AG09309 (cell line): ENCODE data around the gene RALA.
A peak's percentile ranks its signal among the peaks of the same experiment; 100 is the strongest.

ENCODE experiments used
- DNase-seq: peaks from one replicate; pipeline ENCODE4 v3.0.0-alpha.2; 2010; ENCODE audit warnings: low read depth
- H3K4me3 ChIP-seq: 2 replicates; pipeline ENCODE4 v1.5.1; 2011; ENCODE audit warnings: mild to moderate bottlenecking, low read depth, low read length, moderate library complexity; ENCODE audit not compliant: control insufficient read depth
- TF ChIP-seq, protein P1 (sequence below): IDR thresholded peaks from 2 replicates; pipeline ENCODE4 v1.5.1; 2011; ENCODE audit warnings: mild to moderate bottlenecking, low read depth, low read length, inconsistent platforms; ENCODE audit not compliant: insufficient read depth, control insufficient read depth; ENCODE audit errors: missing control alignments

Gene RALA

GRCh38 chr7:39587393-39587792 is 36.0 kb upstream of the RALA start:
- DNase-seq: no peak
- TF ChIP-seq, protein P1, sequence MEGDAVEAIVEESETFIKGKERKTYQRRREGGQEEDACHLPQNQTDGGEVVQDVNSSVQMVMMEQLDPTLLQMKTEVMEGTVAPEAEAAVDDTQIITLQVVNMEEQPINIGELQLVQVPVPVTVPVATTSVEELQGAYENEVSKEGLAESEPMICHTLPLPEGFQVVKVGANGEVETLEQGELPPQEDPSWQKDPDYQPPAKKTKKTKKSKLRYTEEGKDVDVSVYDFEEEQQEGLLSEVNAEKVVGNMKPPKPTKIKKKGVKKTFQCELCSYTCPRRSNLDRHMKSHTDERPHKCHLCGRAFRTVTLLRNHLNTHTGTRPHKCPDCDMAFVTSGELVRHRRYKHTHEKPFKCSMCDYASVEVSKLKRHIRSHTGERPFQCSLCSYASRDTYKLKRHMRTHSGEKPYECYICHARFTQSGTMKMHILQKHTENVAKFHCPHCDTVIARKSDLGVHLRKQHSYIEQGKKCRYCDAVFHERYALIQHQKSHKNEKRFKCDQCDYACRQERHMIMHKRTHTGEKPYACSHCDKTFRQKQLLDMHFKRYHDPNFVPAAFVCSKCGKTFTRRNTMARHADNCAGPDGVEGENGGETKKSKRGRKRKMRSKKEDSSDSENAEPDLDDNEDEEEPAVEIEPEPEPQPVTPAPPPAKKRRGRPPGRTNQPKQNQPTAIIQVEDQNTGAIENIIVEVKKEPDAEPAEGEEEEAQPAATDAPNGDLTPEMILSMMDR: no peak
- H3K4me3 ChIP-seq: no peak overlapping the region

DNA sequence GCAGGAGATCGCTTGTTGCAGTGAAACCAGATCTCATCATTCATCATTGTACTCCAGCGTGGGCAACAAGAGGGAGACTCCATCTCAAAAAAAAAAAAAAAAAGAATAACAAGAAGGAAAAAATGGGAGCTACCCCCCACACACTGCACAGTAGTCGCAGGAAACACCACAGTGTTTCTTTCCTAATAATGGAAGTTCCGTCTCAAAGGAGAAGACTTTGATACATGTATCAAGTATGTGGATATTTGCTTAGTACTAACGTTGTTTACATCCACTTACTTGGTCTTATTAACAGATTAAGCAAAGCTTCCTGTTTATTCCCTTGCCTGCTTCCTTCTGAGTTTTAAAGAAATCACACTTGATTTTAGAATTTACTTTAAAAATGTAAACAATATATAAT is 35.0 kb upstream of the RALA start:
- no peak overlapping the region for H3K4me3 ChIP-seq
- no peak for DNase-seq
- TF ChIP-seq, protein P1: no peak

- no peak overlapping the region for H3K4me3 ChIP-seq
- TF ChIP-seq, protein P1: no peak
- DNase-seq: peak; percentile 65
Observed at GRCh38 chr7:39589323-39590111, 33.9 kb upstream of the RALA start.

DNA sequence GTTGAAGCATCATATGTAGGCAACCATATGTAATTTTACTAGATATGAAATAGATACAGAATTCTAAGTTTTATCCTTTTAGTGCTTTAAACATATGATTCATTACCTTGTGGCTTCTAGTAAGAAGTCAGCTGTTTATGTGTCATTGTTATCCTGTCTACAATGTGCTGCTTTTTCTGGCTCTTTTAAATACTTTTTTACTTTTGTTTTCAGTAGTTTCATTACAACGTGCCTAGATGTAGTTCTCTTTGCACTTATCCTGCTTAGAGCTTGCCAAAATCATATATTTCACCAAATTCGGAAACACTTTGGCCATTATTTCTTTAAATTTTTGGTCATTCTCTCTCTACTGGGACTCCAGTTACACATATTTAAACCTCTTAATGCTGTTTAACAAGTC is 30.8 kb upstream of the RALA start:
- no peak for DNase-seq
- H3K4me3 ChIP-seq: no peak overlapping the region
- TF ChIP-seq, protein P1: no peak

GRCh38 chr7:39594988-39595620 is 28.3 kb upstream of the RALA start:
- no peak for DNase-seq
- TF ChIP-seq, protein P1: no peak

GRCh38 chr7:39602351-39602750 is 21.0 kb upstream of the RALA start:
- TF ChIP-seq, protein P1: no peak
- H3K4me3 ChIP-seq: no peak overlapping the region
- no peak for DNase-seq

More at GRCh38 chr7:39594988-39595620, 28.3 kb upstream of the RALA start:
- no peak overlapping the region for H3K4me3 ChIP-seq
